ENCODE results near the gene TTLL5.

The TTLL5 gene

DNA sequence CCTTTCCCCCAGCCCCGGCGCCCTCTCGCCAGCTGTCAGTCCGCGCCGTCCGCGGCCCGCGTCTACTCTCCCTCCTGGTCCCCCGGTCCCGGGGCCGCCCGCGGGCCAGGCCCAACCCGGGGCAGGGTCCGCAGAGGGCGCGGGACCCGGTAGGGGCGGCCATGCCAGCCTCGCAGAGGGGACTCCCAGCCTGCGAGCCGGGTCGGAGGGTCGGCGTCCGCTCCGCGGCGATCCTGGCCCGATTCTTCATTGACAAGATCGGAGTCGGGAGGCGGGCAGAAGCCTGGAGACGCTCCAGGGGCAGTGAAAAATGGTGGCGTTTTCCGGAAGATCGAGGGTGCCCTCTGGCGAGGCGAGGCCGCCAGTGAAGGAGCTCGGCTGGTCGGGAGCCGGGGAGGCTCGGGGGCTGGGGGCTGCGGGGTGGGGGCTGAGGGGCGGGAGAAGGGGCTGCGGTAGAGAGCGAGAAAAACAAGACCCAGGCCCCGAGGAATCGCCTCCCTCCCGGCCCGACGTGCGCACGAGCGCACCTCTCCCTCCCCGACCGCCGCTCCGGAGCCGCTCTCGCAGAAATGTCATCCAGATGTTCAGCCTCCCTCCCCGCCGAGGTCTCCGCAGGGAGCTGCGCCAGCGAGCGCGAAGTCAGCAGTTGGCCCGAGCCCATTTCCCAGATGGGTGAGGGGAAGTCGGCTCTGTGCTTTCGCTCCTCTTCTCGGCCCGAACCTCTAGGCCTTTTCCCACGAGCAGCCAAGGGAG is 321.4 kb downstream of the TTLL5 start:
- FAIRE-seq = no peak
- no peak for TF ChIP-seq POLR2A (IDR thresholded peaks at IDR 0.05; ENCODE audit: low read depth, low read length)
- DNase-seq (ENCODE audit: insufficient read length, low spot score) = peak; percentile 57

GRCh38 chr14:75983019-75983358 is 321.9 kb downstream of the TTLL5 start:
- no peak for TF ChIP-seq POLR2A (IDR thresholded peaks at IDR 0.05; ENCODE audit: low read depth, low read length)
- FAIRE-seq = no peak

GRCh38 chr14:75984674-75985073 is 323.6 kb downstream of the TTLL5 start:
- FAIRE-seq = no peak
- TF ChIP-seq POLR2A (IDR thresholded peaks at IDR 0.05; ENCODE audit: low read depth, low read length) = no peak
- DNase-seq (ENCODE audit: insufficient read length, low spot score) = no peak

More at GRCh38 chr14:75983019-75983358, 321.9 kb downstream of the TTLL5 start:
- no peak for DNase-seq (ENCODE audit: insufficient read length, low spot score)

GRCh38 chr14:75985618-75986438 is 324.8 kb downstream of the TTLL5 start, which contains the start of gene IFT43:
TSS of gene IFT43 (plus strand) at chr14:75985763. CDS start at chr14:75985787, 24 bp downstream.
- FAIRE-seq (no peak), DNase-seq (ENCODE audit: insufficient read length, low spot score) (peak; percentile 67)
- TF ChIP-seq POLR2A (IDR thresholded peaks at IDR 0.05; ENCODE audit: low read depth, low read length) = no peak

- DNase-seq (ENCODE audit: insufficient read length, low spot score) (no peak), FAIRE-seq (no peak)
- TF ChIP-seq POLR2A (IDR thresholded peaks at IDR 0.05; ENCODE audit: low read depth, low read length) = no peak
Measured at GRCh38 chr14:75986439-75986765, 325.4 kb downstream of the TTLL5 start.

DNA sequence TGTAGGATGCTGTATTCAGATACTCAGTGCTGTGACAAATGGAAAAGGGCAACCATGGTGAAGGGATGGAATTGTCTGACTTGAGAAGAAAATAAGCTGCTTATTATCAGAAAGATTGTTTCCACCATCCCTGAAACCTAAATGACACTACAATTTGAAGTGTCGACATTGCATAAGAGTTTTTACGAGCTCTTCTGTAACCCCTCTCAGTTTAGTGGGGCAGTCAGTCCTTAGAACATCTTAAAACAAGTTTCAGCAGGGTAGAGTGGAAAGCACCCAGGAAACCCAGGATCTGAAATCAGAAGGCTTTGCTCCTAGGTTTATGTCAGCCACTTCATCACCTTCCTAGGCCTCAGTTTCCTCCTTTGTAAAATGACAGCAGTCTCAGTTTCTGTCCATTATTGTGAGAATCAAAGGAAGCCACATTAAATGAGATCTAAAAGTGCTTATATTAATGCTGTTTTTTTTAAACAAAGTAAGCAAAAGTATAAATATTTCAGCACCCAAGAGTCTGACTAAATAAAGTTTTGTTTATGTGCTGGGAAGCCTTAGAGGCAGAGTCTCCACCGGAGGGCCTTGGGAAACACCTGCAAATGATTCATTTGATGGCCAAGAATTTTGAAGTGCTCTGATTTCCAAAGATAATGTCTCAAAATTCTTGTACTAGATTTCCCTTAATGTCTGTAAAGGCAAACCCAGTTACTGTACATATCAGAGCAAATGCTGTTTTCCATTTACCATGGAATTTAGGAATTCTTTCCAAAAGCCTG is 326.3 kb downstream of the TTLL5 start:
- no peak for DNase-seq (ENCODE audit: insufficient read length, low spot score)
- TF ChIP-seq POLR2A (IDR thresholded peaks at IDR 0.05; ENCODE audit: low read depth, low read length) = no peak
- FAIRE-seq = no peak

GRCh38 chr14:75989134-75989533 is 328.1 kb downstream of the TTLL5 start:
- no peak for TF ChIP-seq POLR2A (IDR thresholded peaks at IDR 0.05; ENCODE audit: low read depth, low read length)

DNA sequence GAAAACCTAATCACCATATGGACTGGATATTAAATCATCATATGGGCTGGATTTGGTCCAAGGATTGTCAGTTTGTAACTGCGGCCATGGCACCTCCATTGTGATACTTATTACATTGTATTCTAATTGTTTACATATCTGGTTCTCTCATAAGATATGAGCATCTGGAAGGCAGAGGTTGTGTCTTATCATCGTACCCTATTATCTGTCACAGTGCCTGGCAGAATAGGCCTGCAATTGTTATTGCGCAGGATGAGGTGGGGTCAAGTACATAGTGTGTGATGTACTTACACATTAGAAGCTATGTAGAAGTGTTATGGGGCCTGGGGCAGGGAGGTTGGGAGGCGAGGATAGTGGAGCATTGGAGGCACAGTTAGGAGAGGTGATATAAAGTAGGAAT is 329.3 kb downstream of the TTLL5 start:
- no peak for TF ChIP-seq POLR2A (IDR thresholded peaks at IDR 0.05; ENCODE audit: low read depth, low read length)
- FAIRE-seq = no peak

More at GRCh38 chr14:75989134-75989533, 328.1 kb downstream of the TTLL5 start:
- FAIRE-seq = no peak
- no peak for DNase-seq (ENCODE audit: insufficient read length, low spot score)

GRCh38 chr14:75991753-75992152 is 330.7 kb downstream of the TTLL5 start:
- no peak for TF ChIP-seq POLR2A (IDR thresholded peaks at IDR 0.05; ENCODE audit: low read depth, low read length)
- DNase-seq (ENCODE audit: insufficient read length, low spot score) (no peak), FAIRE-seq (no peak)

More for the DNA sequence above, 329.3 kb downstream of the TTLL5 start:
- DNase-seq (ENCODE audit: insufficient read length, low spot score) = no peak

DNA sequence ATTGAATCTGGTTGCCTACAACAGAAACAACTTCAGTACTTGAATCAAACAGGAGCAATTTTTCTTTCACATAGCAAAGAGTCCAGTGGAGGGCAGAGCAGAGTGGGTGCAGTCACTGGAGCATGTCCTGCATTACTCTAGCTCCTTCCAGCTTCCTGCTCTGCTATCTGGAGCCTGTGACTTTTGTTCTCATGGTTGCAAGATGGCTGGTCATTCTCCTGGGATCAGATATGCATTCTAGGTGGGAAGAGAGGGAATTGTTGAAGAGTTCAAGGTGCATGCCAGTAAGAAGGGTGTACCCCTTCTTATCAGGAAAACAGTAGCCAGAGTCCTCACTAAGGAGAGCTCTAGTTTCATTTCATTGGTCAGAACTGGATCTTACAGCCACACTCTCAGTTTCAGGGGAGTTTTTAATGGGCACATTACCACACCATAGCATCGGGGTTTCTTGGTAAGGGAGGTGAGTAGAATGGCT is 332.6 kb downstream of the TTLL5 start:
- FAIRE-seq (no peak), DNase-seq (ENCODE audit: insufficient read length, low spot score) (no peak)
- TF ChIP-seq POLR2A (IDR thresholded peaks at IDR 0.05; ENCODE audit: low read depth, low read length) = no peak

- no peak for FAIRE-seq
- no peak for TF ChIP-seq POLR2A (IDR thresholded peaks at IDR 0.05; ENCODE audit: low read depth, low read length)
Measured at GRCh38 chr14:75995372-75996041, 334.5 kb downstream of the TTLL5 start.

GRCh38 chr14:75996488-75996887 is 335.4 kb downstream of the TTLL5 start:
- DNase-seq (ENCODE audit: insufficient read length, low spot score) (no peak), FAIRE-seq (no peak)
- no peak for TF ChIP-seq POLR2A (IDR thresholded peaks at IDR 0.05; ENCODE audit: low read depth, low read length)

More at GRCh38 chr14:75995372-75996041, 334.5 kb downstream of the TTLL5 start:
- no peak for DNase-seq (ENCODE audit: insufficient read length, low spot score)

DNA sequence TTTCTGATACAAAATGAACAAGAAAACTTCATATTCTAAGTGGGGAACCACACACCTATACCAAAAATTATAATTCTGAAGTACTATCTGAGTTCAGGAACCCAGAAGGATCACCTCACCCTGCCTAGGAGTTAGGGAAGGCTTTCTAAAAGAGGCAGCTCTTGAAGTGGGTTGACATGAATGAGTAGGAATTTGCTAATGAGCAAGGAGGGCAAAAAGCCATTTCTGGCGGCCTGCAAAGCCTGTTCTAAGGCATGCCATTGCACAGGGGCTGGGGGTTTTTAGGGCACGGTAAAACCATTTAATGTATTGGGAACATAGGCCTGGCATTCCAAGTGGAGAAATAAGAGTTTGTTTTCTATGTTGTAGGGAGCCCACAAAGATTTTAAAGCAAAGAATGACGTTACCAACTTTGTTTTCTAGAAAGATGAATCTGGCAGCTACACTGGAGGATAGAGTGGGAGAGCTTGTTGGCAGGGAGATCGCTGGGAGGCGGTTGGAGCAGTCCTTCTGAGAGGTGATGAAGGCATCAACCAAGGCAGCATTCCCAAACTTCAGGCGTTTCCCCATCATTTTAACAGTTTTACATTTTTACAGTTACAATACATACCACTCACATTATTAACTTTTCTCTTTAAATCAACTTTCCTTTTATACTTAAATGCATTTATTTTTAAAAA is 338.6 kb downstream of the TTLL5 start:
- FAIRE-seq = no peak
- no peak for TF ChIP-seq POLR2A (IDR thresholded peaks at IDR 0.05; ENCODE audit: low read depth, low read length)
- DNase-seq (ENCODE audit: insufficient read length, low spot score) = no peak

Data from H54 (cell line).